RCC 7860 (cell line): ENCODE measurements around the gene OARD1.

Source experiments
- DNase-seq: peaks from one replicate; pipeline ENCODE4 v3.0.0-alpha.2; 2015; ENCODE audit warnings: low spot score
- FAIRE-seq: peaks from 2 replicates; lab custom pipeline; 2012; peaks lifted over from hg19 to GRCh38; lab: Jason Lieb, UNC

The OARD1 gene

DNA sequence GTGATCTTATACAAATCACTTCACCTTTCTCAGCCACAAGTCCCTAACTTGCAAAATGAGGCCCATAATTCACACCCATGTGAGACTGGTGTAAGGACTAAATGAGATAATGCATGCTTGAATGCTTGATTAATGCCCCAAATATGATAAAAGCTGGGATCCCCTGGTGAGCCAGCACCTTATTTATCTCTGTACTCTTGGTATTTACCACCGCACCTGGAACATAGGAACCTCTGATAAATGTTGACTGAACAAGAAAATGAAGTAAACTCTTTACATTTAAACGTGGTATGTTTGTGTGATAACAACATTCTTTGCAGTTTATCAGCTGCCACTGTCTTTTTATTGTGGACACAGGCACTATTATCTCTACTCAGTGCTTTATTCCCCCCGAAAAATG, 21.6 kb downstream of the OARD1 start:
- no peak for DNase-seq
- FAIRE-seq: no peak

DNA sequence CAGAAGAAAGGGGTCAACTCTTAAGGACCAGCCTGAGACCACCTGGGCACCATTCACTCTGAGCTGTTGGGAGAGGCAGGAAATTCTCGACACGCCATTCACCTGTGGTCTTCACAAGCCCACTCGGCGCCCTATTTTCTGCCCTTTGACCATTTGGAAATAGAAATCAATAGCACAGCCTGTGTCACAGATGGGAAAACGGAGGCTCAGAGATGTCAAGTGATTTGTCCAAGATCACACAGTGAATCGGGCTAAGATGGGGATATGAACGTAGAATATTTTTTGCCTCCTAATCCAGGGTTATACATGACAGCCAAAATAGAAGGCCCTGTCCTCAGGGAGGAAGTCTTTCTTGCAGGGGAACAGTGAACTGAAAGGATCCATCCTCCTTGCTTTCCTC, 22.2 kb downstream of the OARD1 start:
- no peak for DNase-seq

DNA sequence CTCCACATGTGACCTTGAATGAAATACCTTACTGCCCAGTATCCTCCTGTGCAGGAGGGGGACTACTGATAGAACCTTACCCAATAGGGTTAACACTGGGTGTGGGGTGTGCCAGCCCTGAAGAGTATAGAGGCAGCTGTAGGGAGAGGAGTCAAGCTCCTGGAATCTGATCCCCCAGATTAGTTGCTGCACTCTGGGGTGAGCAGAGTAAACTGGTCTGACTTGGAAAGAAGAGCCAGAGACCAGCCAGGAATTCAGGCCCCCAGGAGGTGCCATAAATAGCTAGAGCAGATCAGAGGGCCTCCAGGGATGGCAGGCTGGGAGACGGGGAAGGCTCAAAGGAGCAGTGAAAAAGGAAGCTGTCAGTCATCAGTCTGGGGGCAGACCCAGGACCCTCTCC, 22.6 kb downstream of the OARD1 start:
- FAIRE-seq (no peak), DNase-seq (no peak)

More for the DNA sequence above, 22.2 kb downstream of the OARD1 start:
- FAIRE-seq: no peak

DNA sequence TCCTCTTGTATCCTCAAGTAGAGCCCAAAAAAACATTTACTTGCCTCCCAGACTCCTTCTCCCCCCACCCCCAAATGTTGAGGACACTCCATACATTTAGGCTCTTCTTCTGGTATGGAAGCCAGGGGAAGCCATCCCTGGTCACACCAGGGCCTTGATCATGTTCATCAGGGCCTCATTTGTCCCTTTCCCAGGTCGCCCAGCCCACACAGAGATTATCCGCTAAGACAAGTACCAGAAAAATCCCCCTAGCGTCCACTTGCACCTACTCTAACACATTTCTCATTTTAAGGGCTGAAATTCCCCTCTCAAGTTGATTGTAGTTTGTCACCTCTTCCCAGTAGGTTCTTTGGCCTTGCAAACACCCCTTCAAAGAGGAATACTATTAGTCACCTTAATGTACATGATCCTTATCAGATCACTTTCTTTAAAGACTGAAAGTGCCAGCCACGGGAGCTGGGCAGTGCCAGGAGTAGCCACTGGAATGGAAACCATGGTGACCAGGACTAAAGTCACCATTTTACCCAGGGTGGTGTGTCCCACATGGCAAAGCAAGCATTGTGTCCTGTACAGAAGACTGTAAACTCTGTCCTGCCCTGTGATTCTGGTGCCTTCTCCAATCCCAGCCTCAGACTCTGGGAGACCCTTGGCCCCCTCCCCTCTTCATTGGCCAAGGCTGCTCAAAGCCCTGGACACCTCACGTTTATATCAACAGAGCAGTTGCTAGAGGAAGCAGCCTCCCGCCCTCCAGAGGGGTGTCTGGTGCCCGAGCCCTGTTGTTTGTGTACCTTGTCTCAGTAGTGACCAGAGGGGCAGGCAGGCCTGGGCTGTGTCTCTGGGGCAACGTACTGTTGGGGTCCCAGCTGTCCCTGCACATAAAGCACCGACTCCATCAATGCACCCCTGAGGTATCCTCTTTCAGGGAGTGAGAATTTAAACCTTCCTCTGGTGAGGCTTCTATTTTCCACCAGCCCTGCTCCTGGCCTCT, 24.1 kb downstream of the OARD1 start:
- FAIRE-seq (no peak), DNase-seq (no peak)

DNA sequence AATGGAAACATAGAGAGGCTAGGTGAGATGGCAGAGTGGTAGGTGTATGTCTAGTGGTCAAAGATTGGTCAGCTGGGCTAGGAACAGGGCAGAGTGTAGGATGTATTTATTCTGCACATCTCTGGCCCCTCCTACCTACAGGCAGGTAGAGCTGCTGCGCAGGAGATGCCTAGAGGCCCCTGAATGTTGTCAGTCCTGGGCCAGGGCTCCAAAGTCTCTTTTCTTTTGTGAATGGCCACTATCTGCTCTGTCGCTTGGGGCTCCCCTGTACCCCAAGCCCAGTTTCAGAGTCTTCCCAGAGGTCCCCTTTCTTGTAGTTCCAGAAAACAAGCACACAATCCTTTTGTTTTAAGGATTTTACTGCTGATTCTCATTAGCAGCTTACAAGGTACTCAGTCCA, 24.9 kb downstream of the OARD1 start:
- DNase-seq (no peak), FAIRE-seq (no peak)

DNA sequence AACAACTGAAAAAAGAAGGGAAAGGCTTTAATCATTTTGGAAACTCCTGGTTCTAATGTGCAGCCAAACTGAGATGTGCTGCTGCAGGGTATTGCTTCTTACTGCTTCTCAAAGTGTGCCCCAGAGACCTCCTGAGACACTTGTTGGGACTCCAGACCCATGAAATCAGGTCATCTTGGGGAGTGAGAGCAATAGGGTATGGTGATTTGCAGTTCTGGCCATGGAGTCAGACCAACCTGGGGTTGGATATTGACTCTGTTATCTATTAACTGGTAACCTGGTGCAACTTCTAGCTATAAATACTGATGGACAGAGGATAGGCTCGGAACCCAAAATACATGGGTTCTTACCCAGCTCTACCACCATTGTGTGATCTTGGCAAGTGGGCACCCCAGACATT, 26.1 kb downstream of the OARD1 start:
- FAIRE-seq: no peak
- no peak for DNase-seq

DNA sequence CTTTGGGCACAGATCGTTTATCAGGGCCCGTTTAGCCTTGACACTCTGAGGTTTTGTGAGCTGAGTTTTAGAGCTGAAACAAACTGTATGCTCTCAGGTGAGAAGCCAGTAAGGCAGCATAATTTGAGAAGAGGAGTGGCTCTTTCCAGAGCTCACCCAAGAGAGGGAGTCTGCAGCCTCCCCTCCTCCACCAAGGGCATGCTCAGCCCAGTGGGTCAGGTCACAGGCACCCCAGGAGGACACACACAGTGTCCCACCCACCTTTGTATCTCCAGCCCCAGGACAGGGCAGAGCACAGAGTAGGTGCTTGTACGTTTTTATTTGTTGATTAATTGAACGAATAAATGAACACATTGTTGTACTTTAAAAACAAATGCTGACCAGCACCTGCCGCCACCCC, 26.5 kb downstream of the OARD1 start:
- FAIRE-seq (no peak), DNase-seq (no peak)

DNA sequence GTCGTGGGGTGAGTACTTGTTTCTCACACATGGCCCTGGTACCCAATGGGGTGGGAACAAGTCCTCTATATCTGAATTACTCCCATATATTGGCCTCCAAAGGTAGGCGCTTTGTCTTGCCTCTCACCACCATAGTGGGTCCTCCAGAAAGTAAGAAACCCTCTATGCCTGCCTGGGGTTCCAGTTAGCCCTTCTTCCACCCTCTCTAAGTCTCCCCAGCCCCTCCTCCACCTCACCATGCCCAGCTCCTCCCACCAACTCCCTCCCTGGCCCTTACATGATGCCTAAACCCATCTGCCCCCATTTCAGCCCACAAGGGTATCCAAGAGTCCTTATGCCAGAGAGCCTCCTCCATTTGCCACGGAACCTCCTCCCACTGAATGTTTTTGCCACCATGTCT, 29.0 kb downstream of the OARD1 start:
- no peak for FAIRE-seq

DNA sequence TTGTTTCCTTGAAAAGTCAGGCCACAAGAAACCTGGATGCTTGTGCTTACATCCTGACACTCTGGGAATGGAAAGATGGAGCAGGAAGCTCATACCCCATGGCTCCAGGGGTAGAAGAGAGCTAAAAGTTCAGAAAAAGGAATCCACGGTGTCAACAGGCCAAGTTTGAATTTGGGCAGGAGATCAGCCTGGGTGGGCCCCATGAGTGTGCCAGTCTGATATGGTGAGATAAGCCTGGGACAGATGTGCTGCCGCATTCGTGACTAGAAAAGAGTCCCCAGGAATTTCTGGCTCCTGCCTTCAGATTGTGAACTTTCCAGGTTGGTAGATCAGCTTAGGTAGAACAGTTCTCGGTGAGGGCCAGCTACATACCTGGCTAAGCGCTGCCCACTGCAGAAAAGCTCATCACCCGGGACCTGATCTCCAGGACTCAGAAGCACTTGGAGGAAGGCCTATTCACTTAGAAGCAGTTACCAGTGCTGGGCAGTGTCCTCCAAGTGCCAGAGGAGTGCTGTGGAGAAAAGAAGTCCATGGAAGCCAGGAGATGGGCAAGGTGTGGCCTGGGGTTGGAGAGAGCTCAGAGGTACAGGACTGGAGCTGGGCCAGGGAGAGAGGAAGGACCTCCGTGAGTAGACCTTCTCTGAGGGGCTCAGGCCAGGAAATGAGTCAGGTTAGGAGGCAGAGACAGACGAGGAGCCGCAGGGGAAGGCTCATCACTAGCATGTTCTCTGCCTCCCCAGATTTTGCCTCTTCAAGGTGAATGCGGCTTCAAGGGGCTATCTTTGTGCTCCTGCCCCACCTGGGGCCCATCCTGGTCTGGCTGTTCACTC, 29.7 kb downstream of the OARD1 start, which contains the start of gene TSPO2:
TSS of gene TSPO2 (plus strand) at position 242 of the 830 bp plus-strand sequence. CDS start at position 761, 519 bp downstream.
- DNase-seq: no peak
- no peak for FAIRE-seq

More for the DNA sequence above, 29.0 kb downstream of the OARD1 start:
- DNase-seq: no peak

DNA sequence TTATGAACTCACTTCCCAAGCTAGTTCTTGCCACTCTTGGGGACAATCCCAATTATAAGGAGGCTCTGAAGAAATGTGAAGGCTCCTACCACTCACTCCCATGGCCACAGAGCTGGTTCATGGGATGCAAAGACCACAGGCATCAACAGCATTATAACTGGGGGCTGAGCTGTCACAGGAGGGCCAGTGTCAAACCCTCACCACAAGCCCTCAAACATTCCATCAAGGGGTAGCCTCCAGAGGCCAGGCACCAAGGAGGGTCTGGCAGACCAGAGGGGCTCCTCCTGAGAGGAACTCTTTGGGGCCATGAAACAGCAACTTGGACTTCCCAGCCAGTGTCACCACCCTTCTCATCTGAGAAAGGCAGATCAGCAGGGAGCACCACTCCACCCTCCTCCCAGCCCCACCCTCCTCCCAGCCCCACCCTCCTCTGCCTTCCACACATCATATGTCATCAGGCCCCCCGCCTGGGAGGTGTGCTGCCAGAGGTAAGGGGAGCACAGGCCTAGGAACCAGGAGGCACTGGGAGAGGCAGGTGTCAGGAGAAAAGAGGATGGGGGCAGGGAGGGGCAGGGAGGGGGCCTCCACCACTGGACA, 31.1 kb downstream of the OARD1 start:
- no peak for FAIRE-seq
- DNase-seq: no peak

DNA sequence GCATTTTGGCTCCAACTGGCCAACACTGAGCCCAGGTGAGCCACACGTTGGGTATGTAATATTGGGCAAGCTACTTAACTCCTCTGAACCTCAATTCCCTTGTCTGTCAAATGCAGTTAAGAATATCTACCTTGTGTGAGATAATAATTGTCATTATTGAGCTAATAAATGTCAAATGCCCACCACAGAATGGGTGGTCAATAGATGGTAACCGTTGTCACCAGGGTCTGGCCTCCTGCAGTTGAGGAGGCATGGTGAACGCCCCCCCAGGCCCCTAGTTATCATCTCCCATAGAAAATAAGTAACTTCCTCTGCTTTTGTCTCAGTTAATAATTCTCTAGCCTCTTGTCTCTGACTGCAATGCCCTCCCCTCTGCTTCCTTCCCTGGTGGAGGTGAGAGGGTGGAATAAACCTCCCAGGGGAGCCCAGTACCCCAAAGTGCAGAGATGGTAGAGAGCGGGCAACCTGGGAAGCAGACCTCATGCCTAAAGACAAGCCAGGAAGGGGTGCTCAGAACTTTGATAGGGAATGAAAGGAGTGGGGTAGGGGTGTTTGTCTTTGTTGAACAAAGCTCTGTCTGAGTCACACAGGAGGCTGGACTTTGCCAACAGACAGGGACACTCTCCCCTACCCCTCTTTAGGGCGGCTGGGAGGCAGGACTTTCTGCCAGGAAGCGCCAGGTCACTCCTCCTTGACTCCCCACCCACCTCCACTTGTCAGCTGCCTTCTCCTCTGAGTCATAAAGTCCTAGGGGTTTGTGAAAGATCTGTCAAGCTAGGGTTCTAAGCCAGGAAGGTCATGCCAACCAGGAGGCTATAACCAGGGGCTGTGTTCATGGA, 31.8 kb downstream of the OARD1 start:
- DNase-seq (peak; percentile 83), FAIRE-seq (peak; percentile 92)

DNA sequence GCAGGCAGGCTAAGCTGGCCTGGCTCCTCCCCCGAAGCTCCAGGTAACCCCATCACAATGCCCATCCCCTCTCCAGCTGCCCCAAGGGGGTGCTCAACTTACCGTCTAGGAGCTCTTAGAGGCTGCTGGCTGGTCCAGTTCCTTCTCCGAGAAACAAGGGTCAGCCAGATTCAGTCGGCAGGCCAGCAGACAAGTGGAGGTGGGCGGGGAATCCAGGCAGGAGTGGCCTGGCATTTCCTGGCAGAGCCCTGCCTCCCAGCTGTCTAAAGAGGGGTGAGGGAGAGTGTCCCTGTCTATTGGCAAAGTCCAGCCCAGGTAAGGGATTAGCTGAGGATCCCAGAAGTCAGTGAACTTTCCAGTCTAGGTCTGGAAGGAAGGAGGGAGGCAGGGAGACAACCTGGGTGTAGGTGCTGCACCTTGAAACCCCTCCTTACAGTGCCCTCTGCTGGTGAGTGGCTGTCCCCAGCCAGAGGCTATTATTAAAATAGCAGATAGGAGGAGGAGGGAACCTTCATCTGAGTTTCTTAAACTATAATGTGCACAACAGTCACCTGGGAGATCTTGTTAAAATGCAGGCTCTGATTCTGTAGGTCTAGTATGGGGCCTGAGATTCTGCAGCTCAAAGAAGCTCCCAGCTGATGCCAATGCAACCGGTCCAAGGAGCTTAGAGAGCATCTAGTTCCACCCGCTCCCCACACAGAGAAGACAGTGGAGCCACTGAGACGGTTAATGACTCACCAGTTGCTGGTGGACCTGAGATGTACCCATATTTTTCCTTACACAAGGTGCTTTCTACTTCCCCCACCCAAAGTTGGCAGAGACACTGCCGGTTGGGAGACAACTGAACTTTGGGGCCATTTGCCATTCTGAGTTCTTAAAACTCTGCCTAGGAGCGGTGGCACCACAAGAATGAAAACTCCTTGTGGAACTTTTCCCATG, 32.8 kb downstream of the OARD1 start, which contains the start of gene UNC5CL:
TSS of gene UNC5CL (minus strand) at position 162 of the 939 bp plus-strand sequence. CDS start 4,147 bp downstream, outside the sequence.
- FAIRE-seq (no peak), DNase-seq (peak; percentile 47)

DNA sequence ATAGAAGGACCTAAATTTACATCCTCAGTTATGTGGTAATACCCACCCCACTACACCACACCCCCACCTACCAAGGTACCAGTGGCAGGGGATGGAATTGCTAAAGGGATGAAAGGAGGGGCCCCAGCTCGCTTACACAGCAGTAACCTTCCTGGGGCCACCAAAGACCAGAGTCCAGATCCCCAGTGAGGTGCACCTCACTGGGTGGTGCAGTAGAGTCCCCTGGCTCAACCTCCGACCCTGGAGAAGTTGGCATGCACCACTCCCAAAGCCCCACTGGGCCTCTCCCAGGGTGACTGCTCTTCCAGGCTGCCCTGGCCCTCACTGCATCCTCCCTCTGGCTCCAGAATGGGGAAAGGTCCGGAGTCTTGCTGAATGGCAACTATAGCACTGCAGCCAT, 34.0 kb downstream of the OARD1 start:
- DNase-seq: no peak
- no peak for FAIRE-seq

DNA sequence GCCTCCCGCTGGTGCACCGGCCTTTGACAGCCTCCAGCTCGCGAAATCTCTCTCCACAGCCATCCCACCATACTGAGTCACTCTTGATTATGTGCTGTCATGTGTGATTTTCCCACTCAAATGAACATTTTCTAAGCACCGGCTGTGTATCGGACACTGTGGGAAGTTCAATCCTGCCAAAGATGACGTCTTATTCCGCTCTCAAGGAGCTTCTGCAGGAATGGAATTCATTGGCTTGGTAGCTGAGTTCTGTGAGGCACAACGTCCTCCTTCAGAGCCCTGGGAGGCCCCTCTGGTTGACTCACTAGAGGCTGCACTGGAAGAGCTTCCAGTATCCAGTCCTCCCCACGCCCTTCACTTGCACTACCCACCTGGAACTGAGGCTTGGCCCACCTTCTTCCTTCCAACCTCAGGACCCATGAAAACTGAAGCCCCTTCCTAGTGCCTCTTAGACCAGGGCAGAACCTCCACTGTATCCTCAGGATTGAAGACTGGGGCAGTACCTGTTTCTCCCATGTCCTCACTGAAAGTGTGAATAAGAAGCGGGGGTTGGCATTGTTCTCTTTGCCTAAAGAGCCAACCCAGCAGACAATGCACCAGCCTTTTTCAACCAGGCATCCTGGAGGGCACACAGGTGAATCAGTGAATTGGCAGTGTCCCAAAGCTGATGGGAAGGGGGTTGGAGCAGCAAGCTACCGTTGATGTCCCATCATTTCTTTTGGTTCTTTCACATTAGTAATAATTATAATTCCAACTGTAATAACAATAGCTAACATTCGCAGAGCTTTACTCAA, 34.9 kb downstream of the OARD1 start:
- DNase-seq (no peak), FAIRE-seq (no peak)

DNA sequence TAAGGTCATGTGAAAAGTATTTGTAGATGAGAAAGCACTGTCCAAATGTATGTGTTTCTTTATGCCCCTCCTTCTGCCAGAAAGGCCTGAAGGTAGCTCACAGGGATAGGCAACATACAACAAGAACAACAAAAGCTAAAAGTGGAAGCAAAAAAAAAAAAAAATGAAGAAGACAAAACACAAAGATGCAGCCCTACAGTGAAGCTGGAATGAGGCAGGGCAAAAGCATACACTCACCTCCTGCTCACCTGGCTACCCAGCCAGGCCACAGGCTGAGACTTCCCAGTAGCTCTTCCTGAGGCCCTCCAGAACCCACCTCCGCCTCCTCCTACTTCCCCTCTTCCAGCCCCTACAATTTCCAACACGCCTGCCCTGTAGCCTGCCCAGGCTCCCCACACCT, 35.6 kb downstream of the OARD1 start:
- FAIRE-seq: no peak

DNA sequence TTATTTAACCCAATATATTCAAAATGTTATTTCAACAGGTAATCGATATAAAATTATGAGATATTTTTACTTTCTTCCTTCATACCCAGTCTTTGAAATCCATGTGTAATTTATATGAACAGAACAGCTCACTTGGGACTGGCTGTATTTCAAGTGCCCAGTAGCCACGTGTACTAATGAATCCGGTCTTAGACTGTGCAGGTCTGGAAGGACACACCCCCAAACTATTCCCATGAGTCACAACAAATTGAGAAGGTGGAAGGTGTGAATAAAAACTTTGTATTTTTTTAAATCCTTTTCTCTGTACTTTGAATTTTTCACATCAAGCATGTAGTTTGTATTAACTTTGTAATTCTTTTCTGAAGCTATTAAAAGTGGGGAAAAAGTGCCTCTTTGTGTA, 36.0 kb downstream of the OARD1 start:
- DNase-seq (no peak), FAIRE-seq (no peak)

More for the DNA sequence above, 35.6 kb downstream of the OARD1 start:
- no peak for DNase-seq

DNA sequence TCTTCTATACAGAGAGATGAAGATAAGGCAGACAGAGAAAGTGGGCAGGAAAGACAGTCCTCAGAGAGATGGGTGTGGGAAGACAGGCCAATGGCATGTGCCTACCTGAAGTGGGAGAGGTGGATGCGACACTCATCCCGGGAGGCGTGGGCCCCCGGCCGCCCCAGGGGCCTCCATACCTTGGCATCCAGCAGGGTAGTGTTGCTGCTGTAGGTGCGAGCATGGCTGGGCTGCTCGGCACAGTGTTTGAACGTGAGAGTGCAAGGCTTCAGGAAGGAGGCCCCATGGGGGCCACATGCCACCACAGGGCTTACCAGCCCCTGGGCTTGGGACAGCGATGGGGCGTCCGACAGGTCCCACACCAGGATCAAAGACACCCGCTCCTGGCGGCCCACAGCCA, 38.4 kb downstream of the OARD1 start:
- DNase-seq (no peak), FAIRE-seq (no peak)

DNA sequence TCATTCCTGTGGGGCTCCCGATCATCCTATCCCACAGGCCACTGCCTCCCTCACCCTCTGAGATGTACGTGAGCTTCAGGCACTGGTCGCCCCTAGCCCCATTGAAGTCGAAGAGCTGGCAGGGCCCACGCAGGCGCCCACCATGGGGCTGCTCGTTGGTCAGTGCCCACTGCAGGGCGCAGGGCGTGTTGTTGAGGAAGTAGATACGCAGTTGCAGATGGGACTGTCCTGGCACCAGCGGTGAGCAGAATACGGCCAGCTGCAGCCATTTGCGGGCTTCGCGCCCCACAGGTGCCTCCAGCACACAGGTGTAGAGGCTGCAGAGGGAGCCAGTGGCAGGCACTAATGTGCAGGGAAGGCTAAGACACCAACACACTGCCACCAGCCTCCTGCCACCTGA, 39.3 kb downstream of the OARD1 start:
- no peak for FAIRE-seq

More for the DNA sequence above, 39.3 kb downstream of the OARD1 start:
- DNase-seq: no peak
